IPS DF 6.9 (cell line): ENCODE data around the gene CSDE1.

Source experiments
- DNase-seq: peaks from one replicate; pipeline ENCODE4 v3.0.0-alpha.2; 2013; ENCODE audit warnings: low read depth, low spot score
- H3K27ac ChIP-seq: one replicate; pipeline ENCODE4 v1.5.1; 2013; ENCODE audit warnings: low read length, control low read depth
- H3K27me3 ChIP-seq: 2 replicates; pipeline ENCODE4 v1.6.1; 2013; ENCODE audit warnings: mild to moderate bottlenecking, low read length; ENCODE audit not compliant: control insufficient read depth, insufficient read depth
- H3K36me3 ChIP-seq: 2 replicates; pipeline ENCODE4 v1.6.1; 2013; ENCODE audit warnings: low read length; ENCODE audit not compliant: control insufficient read depth, insufficient read depth
- H3K4me1 ChIP-seq: 2 replicates; pipeline ENCODE4 v1.6.1; 2013; ENCODE audit warnings: low read length; ENCODE audit not compliant: control insufficient read depth, insufficient read depth
- H3K4me3 ChIP-seq: 2 replicates; pipeline ENCODE4 v1.5.1; 2013; ENCODE audit warnings: mild to moderate bottlenecking, low read length
- H3K9me3 ChIP-seq: 2 replicates; pipeline ENCODE4 v1.6.1; 2013; ENCODE audit warnings: low read length, inconsistent platforms; ENCODE audit not compliant: control insufficient read depth, insufficient read depth
- WGBS: extraction: QIAGEN DNeasy Blood & Tissue Kit; methylation state at CpG from one replicate; pipeline ENCODE4 v1.1.7; 2013; ENCODE audit warnings: mixed read lengths, missing lambda C conversion rate; ENCODE audit not compliant: insufficient read length, insufficient coverage; 5-methylcytosine and 5-hydroxymethylcytosine counted together

CSDE1 gene

DNA sequence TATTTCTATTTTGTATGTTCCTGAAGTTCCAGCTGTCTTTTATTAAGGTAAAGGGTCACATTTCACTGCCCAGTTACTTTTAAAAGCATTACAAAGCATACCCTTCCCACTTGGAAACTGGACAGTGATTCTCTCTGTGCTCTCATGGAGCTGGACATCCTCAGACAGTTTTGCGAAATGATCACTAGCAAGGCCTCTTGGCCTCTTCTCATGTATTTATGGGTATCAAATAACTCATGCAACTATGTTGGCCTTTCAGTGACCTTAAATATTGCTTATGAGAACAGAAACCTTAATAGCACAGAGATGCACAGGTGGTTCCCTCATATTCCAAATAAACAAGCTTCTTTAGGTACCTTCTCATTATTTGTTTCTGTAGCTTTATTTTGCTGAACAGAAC lies 54.5 kb downstream of the CSDE1 start:
- H3K4me1 ChIP-seq = no peaks in the 10 kb centered on the region
- H3K4me3 ChIP-seq = no peak overlapping the region
- no peaks in the 10 kb centered on the region for H3K27me3 ChIP-seq
- no peak for DNase-seq
- H3K9me3 ChIP-seq = no peaks in the 10 kb centered on the region
- no CpG with 5 or more reads among the region's 1 CpG for WGBS
- H3K36me3 ChIP-seq = peaks cover 3% of the 10 kb centered on the region; the same call in 1 of the 2 replicates
- no peak overlapping the region for H3K27ac ChIP-seq

DNA sequence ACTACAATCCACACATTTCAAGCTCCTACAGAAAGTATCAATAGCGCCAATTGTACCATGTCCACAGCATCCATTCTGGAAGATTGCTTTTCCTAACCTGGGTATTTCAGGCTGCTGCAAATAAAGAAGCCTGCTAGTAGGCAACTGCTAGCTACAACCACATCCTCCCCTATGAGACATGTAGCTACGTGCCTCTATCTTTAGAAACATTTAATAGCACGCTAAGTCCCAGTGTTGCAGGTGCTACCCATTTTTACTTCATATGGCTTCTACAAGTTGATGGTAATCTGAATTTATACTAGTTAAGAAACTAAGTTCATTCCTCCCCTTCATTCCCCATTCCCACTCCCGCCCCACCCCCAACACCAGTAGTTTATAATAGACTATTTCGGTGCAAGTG lies 55.0 kb downstream of the CSDE1 start:
- Histone ChIP-seq H3K9me3 (no peaks in the 10 kb centered on the region), H3K27me3 (no peaks in the 10 kb centered on the region), H3K36me3 (0 out of 2 replicates have a peak, but pooled peaks cover 2% of the 10 kb centered on the region), H3K4me3 (no peak overlapping the region), H3K4me1 (no peaks in the 10 kb centered on the region), H3K27ac (no peak overlapping the region)
- DNase-seq = no peak
- no CpG with 5 or more reads among the region's 5 CpGs for WGBS

DNA sequence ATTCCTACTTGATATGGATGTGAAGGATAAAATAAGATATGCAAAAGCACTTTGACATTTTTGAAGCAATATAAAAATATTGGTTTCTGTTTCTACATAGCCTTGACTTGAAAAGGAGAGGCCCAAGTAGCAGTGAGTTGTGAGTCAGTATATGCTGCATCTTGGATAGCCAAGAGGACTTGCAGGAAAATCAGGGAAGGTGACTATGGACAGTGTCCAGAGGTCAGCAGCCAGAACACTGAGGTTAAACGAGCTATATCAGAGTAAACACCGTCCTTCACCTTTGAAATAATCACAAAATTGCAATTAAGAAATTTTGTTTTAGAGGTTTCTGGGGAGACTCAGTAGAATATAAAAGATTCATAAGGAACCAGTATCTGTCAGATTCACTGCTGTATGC lies 55.9 kb downstream of the CSDE1 start:
- no peak overlapping the region for H3K27ac ChIP-seq
- WGBS = no CpG with 5 or more reads among the region's 2 CpGs
- no peak for DNase-seq
- no peaks in the 10 kb centered on the region for H3K36me3 ChIP-seq
- H3K27me3 ChIP-seq = no peaks in the 10 kb centered on the region
- no peaks in the 10 kb centered on the region for H3K4me1 ChIP-seq
- H3K9me3 ChIP-seq = no peaks in the 10 kb centered on the region
- H3K4me3 ChIP-seq = no peak overlapping the region

DNA sequence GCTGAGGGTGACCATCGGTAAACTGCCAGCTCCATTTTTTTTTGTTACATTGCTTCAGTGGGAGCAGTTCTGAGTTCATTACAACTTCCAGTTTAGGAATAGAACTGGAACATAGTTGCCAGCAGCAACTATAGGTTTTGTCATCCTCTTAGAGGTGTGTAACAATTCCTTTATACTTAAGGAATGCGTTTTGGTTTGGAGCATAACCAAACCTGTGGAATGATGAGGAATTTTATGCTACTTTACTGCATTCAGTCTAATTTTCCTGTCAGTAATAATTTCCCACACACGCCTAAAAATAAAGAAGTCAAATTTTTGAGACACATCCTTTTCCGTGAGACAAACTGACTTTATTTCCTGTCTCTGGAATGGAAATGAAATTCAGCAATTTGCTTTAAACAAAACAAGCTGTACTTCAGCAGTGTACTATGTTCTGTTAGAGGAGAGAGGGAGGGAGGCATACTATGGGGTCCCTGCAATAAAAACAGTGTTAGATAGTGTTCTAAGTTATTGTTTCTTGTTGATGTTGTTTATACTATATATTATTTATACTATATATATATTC lies 57.7 kb downstream of the CSDE1 start:
- Histone ChIP-seq H3K27me3 (no peaks in the 10 kb centered on the region), H3K36me3 (no peaks in the 10 kb centered on the region), H3K4me3 (no peak overlapping the region), H3K9me3 (no peaks in the 10 kb centered on the region), H3K4me1 (no peaks in the 10 kb centered on the region), H3K27ac (no peak overlapping the region)
- no peak for DNase-seq
- WGBS = no CpG with 5 or more reads among the region's 4 CpGs

DNA sequence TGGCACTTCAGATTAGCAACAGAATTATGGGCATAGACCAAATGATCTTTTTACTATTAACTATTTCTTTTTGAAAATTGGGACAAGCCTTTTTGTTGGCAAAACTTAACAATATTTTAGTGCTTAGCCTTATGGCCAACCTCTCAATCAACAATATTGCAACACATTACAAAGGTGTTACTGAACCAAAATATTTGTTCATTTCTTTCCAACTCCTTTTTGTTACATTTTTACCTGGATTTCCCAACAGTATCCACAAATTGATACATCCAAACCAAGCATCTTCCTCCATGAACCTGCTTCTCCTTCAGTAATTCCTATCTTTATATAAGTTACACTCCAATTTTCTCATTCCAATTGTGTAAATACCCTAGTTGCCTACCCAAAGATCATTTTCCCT lies 61.0 kb downstream of the CSDE1 start:
- Histone ChIP-seq H3K27ac (no peak overlapping the region), H3K36me3 (no peaks in the 10 kb centered on the region), H3K9me3 (no peaks in the 10 kb centered on the region), H3K4me1 (no peaks in the 10 kb centered on the region), H3K4me3 (no peak overlapping the region), H3K27me3 (no peaks in the 10 kb centered on the region)
- no peak for DNase-seq

DNA sequence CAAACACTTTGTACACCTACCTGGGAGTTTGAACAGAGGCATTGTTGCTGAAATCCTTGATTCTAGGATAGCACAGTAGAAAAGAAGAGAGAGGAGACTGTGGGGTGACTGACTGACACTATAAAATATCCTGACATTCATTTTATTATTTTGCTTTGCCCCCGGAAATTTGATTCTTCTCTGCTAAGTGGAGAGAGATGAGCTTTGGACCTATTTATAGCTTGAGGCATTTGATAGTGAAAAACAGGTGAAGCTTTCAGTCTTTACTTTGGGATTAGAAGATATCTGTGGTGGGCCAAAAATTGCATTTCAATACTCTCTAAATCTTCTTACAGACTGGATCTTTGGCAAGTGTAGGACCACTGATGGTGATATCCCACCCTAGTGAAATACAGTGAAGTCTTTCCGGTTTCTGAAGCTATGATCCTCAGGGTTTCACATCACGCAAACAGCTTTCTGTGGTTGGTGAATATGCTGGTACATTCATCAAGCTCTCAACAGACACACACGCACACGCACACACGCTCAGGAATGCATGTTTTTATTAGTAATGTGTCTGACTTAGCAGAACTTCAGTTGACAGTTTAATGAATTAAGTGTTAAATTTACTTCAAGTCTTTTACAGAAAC lies 62.2 kb downstream of the CSDE1 start, which contains the start of gene AMPD1:
AMPD1 (minus strand) TSS at position 117 of the 629 bp plus-strand sequence; CDS start at position 42, 75 bp downstream.
- H3K9me3 ChIP-seq = no peaks in the 10 kb centered on the region
- WGBS = no CpG with 5 or more reads among the region's 6 CpGs
- H3K4me1 ChIP-seq = no peaks in the 10 kb centered on the region
- H3K4me3 ChIP-seq = no peak within 1 kb of the TSS
- no peak for DNase-seq
- H3K27ac ChIP-seq = no peak within 1 kb of the TSS
- H3K27me3 ChIP-seq = no peaks in the 10 kb centered on the region
- H3K36me3 ChIP-seq = no peaks in the 10 kb centered on the region

DNA sequence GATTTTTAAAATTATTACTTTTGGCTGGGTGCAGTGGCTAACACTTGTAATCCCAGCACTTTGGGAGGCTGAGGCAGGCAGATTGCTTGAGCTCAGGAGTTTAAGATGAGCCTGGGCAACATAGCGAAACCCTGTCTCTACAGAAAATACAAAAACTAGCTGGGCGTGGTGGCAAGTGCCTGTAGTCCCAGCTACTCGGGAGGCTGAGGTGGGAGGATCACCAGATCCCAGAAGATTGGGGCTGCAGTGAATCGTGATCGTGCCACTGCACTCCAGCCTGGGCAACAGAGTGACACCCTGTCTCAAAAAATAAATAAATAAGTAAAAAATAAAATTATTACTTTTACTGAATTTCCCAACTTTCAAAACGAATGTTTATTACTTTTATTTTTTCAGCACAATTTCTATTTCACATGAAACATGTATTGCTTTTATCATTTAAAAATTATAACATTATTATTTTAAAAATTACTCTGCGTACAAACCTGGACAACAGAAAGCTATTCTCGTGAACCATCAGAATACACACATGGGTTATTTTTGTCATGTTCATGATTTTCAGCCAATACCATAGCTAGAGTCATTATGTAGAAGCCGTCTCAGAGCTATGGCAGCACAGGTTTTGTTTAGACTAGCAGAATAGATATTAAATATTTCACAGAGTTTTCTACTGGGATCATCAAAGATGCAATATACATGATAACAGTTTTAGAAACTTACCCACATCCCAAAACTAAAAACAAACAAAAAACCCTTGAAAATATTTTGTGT lies 63.1 kb downstream of the CSDE1 start:
- no peak overlapping the region for H3K27ac ChIP-seq
- no peaks in the 10 kb centered on the region for H3K4me1 ChIP-seq
- no peaks in the 10 kb centered on the region for H3K9me3 ChIP-seq
- no peak for DNase-seq
- H3K4me3 ChIP-seq = no peak overlapping the region
- H3K36me3 ChIP-seq = no peaks in the 10 kb centered on the region
- WGBS = 100% methylated on average over 1 of the region's 9 CpGs
- H3K27me3 ChIP-seq = no peaks in the 10 kb centered on the region

DNA sequence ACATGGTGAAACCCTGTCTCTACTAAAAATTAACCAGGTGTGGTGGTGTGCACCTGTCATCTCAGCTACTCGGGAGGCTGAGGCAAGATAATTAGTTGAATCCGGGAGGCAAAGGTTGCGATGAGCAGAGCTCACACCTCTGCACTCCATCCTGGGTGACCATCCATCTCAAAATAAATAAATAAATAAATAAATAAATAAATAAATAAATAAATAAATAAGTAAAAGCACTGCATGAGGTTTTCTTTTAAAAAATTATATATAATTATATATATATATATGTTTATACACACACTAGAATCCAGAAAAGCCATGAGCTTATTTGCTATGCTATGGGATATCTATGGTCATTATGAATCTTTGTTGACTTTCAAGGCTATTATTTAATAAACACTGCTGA lies 64.8 kb downstream of the CSDE1 start:
- WGBS = no CpG with 5 or more reads among the region's 3 CpGs
- no peak for DNase-seq
- Histone ChIP-seq H3K27me3 (no peaks in the 10 kb centered on the region), H3K36me3 (no peaks in the 10 kb centered on the region), H3K9me3 (no peaks in the 10 kb centered on the region; the same call in 1 of the 2 replicates), H3K4me1 (no peaks in the 10 kb centered on the region), H3K4me3 (no peak overlapping the region), H3K27ac (no peak overlapping the region)

DNA sequence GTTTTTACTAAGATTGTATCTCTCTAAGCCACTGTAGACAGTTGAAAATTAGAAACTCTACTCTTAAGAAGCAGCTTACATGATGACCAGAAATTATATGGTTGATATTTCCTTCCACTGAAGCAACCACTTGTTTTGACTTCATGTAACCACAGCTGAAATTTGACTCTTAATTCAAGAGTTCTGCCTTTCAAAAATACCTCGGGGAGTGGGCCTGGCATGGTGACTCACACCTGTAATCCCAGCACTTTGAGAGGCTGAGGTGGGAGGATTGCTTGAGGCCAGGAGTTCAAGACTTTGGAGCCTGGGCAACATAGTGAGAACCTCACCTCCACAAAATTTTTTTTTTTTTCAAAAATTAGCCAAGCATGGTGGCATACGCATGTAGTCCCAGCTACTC lies 66.7 kb downstream of the CSDE1 start:
- Histone ChIP-seq H3K27ac (no peak overlapping the region), H3K9me3 (no peaks in the 10 kb centered on the region; the same call in 1 of the 2 replicates), H3K27me3 (no peaks in the 10 kb centered on the region), H3K4me1 (no peaks in the 10 kb centered on the region), H3K36me3 (no peaks in the 10 kb centered on the region), H3K4me3 (no peak overlapping the region)
- DNase-seq = no peak
- no CpG with 5 or more reads among the region's 2 CpGs for WGBS

DNA sequence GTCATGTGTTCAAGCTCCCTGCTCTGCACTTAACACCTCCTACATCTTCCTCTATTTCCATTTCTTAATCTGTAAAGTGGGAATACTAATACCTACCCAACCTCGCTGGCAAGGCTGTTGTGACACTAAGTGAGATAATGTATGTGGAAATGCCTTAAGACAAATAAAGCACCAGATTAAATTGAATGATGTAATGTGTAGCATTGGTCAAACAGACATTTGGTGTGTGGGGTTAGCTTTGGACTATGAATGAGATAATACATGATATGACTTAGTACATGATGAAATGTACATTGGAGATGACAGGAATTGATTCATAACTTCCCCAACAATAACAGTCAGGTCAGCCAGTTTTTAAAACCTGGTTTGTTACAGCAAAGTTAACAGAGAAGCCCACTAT lies 67.6 kb downstream of the CSDE1 start:
- no CpG with 5 or more reads among the region's 1 CpG for WGBS
- no peak overlapping the region for H3K27ac ChIP-seq
- H3K36me3 ChIP-seq = no peaks in the 10 kb centered on the region
- H3K4me3 ChIP-seq = no peak overlapping the region
- no peaks in the 10 kb centered on the region for H3K4me1 ChIP-seq
- H3K27me3 ChIP-seq = no peaks in the 10 kb centered on the region
- no peak for DNase-seq
- H3K9me3 ChIP-seq = no peaks in the 10 kb centered on the region; the same call in 1 of the 2 replicates
